Prostate gland (tissue), 2 donors: ENCODE results near the gene SCGB1A1.

Experiments
- POLR2A ChIP-seq: fragments of 450-650 bp; IDR thresholded peaks from one replicate; pipeline ENCODE4 v1.6.1; 2016; ENCODE audit warnings: antibody characterized with exemption, mild to moderate bottlenecking
- TF ChIP-seq, protein P1 (sequence below), 4 experiments: fragments of 200-600 bp in 2 of 4; fragments of 450-650 bp in 2 of 4; sonication (generic) in 2 of 4; IDR thresholded peaks; 1 replicate in 3 of 4; 2 replicates in 1 of 4; pipeline ENCODE4 v1.5.1; 2016 to 2019; ENCODE audit warnings: antibody characterized with exemption in 4 of 4, mild to moderate bottlenecking in 2 of 4, moderate library complexity in 2 of 4

GRCh38 chr11:62410972-62411371 lies 7.9 kb upstream of the SCGB1A1 start:
- TF ChIP-seq, protein P1, sequence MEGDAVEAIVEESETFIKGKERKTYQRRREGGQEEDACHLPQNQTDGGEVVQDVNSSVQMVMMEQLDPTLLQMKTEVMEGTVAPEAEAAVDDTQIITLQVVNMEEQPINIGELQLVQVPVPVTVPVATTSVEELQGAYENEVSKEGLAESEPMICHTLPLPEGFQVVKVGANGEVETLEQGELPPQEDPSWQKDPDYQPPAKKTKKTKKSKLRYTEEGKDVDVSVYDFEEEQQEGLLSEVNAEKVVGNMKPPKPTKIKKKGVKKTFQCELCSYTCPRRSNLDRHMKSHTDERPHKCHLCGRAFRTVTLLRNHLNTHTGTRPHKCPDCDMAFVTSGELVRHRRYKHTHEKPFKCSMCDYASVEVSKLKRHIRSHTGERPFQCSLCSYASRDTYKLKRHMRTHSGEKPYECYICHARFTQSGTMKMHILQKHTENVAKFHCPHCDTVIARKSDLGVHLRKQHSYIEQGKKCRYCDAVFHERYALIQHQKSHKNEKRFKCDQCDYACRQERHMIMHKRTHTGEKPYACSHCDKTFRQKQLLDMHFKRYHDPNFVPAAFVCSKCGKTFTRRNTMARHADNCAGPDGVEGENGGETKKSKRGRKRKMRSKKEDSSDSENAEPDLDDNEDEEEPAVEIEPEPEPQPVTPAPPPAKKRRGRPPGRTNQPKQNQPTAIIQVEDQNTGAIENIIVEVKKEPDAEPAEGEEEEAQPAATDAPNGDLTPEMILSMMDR (IDR thresholded peaks at IDR 0.05), result no peak
- TF ChIP-seq POLR2A, result no peak
